GM13976 (cell line): ENCODE measurements around the gene EHD4.

Source experiments
- DNase-seq: peaks from one replicate; pipeline ENCODE4 v3.0.0; 2012; ENCODE audit warnings: low spot score
- CTCF ChIP-seq: IDR thresholded peaks from 2 replicates; pipeline ENCODE4 v1.5.1; 2012; ENCODE audit warnings: borderline replicate concordance, mild to moderate bottlenecking; ENCODE audit not compliant: insufficient read depth; ENCODE audit errors: extremely low read depth, missing control alignments, control extremely low read depth
- in situ Hi-C: fragments of 300-500 bp; cut with MboI; formaldehyde crosslinking; loops from one replicate; pipeline ENCODE4 v1.12.0; 2022; ENCODE audit warnings: low sequenced_read_pairs, mixed read lengths, inconsistent platforms; ENCODE audit not compliant: unreplicated experiment

EHD4 gene

GRCh38 chr15:41923401-41923997 is 48.9 kb downstream of the EHD4 start:
- TF ChIP-seq CTCF = no peak
- in situ Hi-C loops = no loop called here
- no peak for DNase-seq

- TF ChIP-seq CTCF = no peak
- in situ Hi-C loops = no loop called here
- DNase-seq = no peak
Measured at GRCh38 chr15:41922353-41922752, 50.0 kb downstream of the EHD4 start.

GRCh38 chr15:41921639-41922038 is 50.7 kb downstream of the EHD4 start:
- TF ChIP-seq CTCF = no peak
- in situ Hi-C loops = no loop called here
- no peak for DNase-seq

- TF ChIP-seq CTCF = no peak
- in situ Hi-C loops = no loop called here
- DNase-seq = no peak
Measured at GRCh38 chr15:41921167-41921566, 51.2 kb downstream of the EHD4 start.

- no peak for DNase-seq
- in situ Hi-C loops = no loop called here
- TF ChIP-seq CTCF = no peak
Measured at GRCh38 chr15:41919954-41920538, 52.3 kb downstream of the EHD4 start.

GRCh38 chr15:41919201-41919820 is 53.0 kb downstream of the EHD4 start:
- no peak for TF ChIP-seq CTCF
- in situ Hi-C loops = no loop called here
- DNase-seq = no peak
